ENCODE results near the gene WBP4. TPM values are rescaled to one million over a fixed set of nuclear protein-coding genes. Genes with fewer than 3 reads are reported as not detected.

WBP4 gene
- total and polyA plus RNA-seq, 11 donors: 12.4 to 29.9 (median 20.6) TPM

DNA sequence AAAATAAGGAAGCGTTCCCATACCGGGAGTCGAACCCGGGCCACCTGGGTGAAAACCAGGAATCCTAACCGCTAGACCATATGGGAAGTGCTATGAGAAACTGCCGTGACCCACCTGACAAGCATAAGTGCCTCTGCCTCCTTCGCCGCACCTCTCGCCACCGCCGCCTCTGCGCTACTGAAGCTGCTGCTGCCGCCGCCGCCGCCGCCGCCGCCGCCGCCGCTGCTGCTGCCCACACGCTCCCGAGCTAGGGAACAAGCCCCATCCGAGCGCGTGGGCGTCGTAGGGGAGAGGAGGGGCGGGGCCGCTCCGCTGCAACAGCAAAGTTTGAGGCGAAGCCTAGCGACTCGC is 610 bp upstream of the WBP4 start:
- peaks cover 6 to 73% (median 63%) of the 10 kb centered on the region in 12 donors for H3K4me1 ChIP-seq
- intact Hi-C loops (cut with DNase I): loop anchor here in 9 of 10 donors (1.0 to 10.0 kb wide), 16 partner anchors 72 to 984 kb away; partner anchors contain the start of genes MRPS31 (in 4 of the 9), SLC25A15 (in 3 of the 9), KBTBD6 (in 2 of the 9) and DGKH (in 1 of the 9)
- peaks cover 0 to 29% (median 15%) of the 10 kb centered on the region in 9 donors for H3K36me3 ChIP-seq
- peak; percentile 29 to 62 (median 47) for ATAC-seq
- DNase-seq: peak; percentile 79 to 92 (median 86)
- H3K9me3 ChIP-seq: no peaks in the 10 kb centered on the region
- peak overlapping the region; percentile 92 to 100 (median 98) for H3K27ac ChIP-seq
- WGBS, 4 donors: 0% methylated on average over 17 to 35 of the region's 35 CpGs
- TF ChIP-seq, protein P1, sequence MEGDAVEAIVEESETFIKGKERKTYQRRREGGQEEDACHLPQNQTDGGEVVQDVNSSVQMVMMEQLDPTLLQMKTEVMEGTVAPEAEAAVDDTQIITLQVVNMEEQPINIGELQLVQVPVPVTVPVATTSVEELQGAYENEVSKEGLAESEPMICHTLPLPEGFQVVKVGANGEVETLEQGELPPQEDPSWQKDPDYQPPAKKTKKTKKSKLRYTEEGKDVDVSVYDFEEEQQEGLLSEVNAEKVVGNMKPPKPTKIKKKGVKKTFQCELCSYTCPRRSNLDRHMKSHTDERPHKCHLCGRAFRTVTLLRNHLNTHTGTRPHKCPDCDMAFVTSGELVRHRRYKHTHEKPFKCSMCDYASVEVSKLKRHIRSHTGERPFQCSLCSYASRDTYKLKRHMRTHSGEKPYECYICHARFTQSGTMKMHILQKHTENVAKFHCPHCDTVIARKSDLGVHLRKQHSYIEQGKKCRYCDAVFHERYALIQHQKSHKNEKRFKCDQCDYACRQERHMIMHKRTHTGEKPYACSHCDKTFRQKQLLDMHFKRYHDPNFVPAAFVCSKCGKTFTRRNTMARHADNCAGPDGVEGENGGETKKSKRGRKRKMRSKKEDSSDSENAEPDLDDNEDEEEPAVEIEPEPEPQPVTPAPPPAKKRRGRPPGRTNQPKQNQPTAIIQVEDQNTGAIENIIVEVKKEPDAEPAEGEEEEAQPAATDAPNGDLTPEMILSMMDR (IDR thresholded peaks at IDR 0.05): no peak
- TF ChIP-seq POLR2A (IDR thresholded peaks at IDR 0.05): no peak
- H3K4me3 ChIP-seq: peak overlapping the region; percentile 54 to 90 (median 79)
- no peaks in the 10 kb centered on the region for H3K27me3 ChIP-seq

DNA sequence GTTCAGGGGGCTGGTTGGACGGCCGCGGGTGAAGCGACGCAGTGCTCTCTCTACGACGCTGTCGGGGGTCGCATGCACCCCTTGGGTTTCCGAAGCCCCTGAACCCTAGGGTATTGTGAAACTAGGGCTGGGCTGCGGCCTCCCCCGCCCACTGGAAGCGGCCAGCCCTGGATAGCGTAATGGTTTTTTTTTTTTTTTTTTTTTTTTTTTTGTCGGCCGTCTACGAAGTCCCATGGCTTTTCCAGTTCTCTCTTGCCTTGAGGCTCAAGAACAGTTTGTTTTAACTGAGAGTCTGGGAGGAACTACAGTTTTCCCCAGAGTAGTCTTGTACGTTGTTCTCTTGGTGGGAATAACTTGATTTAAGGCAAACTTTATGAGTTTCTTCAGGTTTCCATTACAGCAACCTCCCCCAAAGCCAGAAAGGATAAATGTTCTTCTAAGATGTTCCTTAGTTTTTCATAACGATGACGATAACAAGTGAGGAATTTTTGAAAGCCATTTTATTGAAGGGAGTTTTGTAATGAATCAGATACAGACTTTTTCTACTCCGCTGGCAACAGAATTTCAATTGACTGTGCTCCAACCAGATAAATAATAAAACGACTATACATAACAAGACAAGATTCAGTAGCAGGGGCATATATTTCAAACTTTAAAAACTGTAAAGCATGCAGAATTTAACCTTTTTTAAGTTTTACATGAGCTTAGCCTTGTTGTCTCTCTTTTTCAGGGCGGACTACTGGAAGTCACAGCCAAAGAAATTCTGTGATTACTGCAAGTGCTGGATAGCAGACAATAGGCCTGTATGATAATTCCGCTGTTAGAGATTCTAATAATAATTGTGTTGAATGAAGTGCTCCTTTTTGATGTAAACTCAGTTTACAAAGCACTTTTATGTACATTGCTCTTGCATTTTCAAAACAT is 867 bp downstream of the WBP4 start:
- DNase-seq (no peak), ATAC-seq (peak; percentile 36 to 57 (median 50))
- H3K4me3 ChIP-seq: peak overlapping the region; percentile 54 to 90 (median 79)
- no peaks in the 10 kb centered on the region for H3K9me3 ChIP-seq
- peak overlapping the region; percentile 92 to 100 (median 98) for H3K27ac ChIP-seq
- WGBS, 4 donors: 3% methylated on average over 24 of the region's 24 CpGs
- peaks cover 6 to 64% (median 51%) of the 10 kb centered on the region in 12 donors for H3K4me1 ChIP-seq
- H3K27me3 ChIP-seq: no peaks in the 10 kb centered on the region
- intact Hi-C loops (cut with DNase I): loop anchor here in 9 of 10 donors (2.0 to 10.0 kb wide), 15 partner anchors 70 to 983 kb away; partner anchors contain the start of genes MRPS31 (in 4 of the 9), SLC25A15 (in 3 of the 9), KBTBD6 (in 2 of the 9) and DGKH (in 1 of the 9)
- TF ChIP-seq, protein P1 (IDR thresholded peaks at IDR 0.05): no peak
- TF ChIP-seq POLR2A (IDR thresholded peaks at IDR 0.05): no peak
- H3K36me3 ChIP-seq: peaks cover 0 to 44% (median 29%) of the 10 kb centered on the region in 9 donors

DNA sequence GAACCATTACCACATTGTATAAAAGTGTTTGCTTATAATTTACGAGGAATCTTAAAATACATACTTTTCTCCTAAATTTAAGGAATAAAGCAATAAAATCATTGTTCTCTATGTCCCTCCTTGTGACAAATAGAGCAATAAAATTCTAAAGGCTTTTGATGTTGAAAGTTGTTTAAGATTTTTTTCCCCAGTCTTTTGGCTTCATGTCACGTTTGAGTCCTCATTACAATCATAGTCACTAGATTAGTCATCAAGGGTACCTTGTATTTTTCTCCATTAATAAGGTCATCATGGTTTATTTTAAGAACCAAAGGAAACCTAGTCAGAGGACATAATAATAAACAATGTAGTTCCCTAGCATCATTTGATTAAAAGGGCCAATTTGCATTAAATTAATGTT is 3.2 kb downstream of the WBP4 start:
- no peaks in the 10 kb centered on the region for H3K9me3 ChIP-seq
- no peak for DNase-seq
- H3K27ac ChIP-seq: peak overlapping the region; percentile 38 to 100 (median 97)
- no peak for ATAC-seq
- WGBS, 4 donors: 50 to 54% (median 53%) methylated on average over 2 of the region's 2 CpGs
- no peak for TF ChIP-seq POLR2A (IDR thresholded peaks at IDR 0.05)
- TF ChIP-seq, protein P1 (IDR thresholded peaks at IDR 0.05): no peak
- H3K4me1 ChIP-seq: peaks cover 6 to 41% (median 34%) of the 10 kb centered on the region in 12 donors
- peak overlapping the region in 1 of 12 donors; percentile 17 for H3K4me3 ChIP-seq
- H3K27me3 ChIP-seq: no peaks in the 10 kb centered on the region
- intact Hi-C loops (cut with DNase I): loop anchor here in 9 of 10 donors (5.0 to 10.0 kb wide), 12 partner anchors 68 to 980 kb away; partner anchors contain the start of genes MRPS31 (in 4 of the 9), SLC25A15 (in 3 of the 9), DGKH (in 1 of the 9) and KBTBD6 (in 1 of the 9)
- peaks cover 0 to 61% (median 52%) of the 10 kb centered on the region in 9 donors for H3K36me3 ChIP-seq

DNA sequence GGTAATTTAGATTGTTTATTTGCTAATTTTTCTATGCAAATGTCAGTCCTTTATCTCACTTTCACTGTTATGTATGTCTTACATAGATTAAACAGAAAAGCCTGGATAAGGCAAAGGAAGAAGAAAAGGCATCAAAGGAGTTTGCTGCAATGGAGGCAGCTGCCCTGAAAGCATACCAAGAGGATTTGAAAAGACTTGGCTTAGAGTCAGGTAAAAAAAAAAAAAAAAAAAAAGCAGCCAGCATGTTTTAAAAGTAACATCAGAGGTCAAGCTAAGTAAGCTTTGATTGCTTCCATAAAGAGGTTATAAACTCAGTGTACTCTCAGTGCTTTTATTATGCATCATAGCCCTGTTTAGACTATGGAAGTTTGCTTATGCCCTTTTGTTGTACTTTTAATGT is 3.8 kb downstream of the WBP4 start:
- peak overlapping the region in 1 of 12 donors; percentile 17 for H3K4me3 ChIP-seq

More for the DNA sequence above, 3.8 kb downstream of the WBP4 start:
- no peak for ATAC-seq
- Histone ChIP-seq H3K27ac (peak overlapping the region; percentile 38 to 100 (median 97)), H3K4me1 (peaks cover 6 to 41% (median 34%) of the 10 kb centered on the region in 12 donors), H3K9me3 (no peaks in the 10 kb centered on the region), H3K36me3 (peaks cover 0 to 67% (median 58%) of the 10 kb centered on the region in 9 donors), H3K27me3 (no peaks in the 10 kb centered on the region)
- intact Hi-C loops (cut with DNase I): loop anchor here in 4 of 10 donors (10.0 kb wide), 3 partner anchors 280 to 980 kb away; partner anchors contain the start of genes MRPS31 (in 2 of the 4), DGKH (in 1 of the 4) and SLC25A15 (in 1 of the 4)
- TF ChIP-seq, protein P1 (IDR thresholded peaks at IDR 0.05): no peak
- no peak for TF ChIP-seq POLR2A (IDR thresholded peaks at IDR 0.05)
- no peak for DNase-seq

Data from heart left ventricle (tissue), 16 donors.